ENCODE measurements around the gene TAAR1. TPM values are rescaled to one million over a fixed set of nuclear protein-coding genes. Genes with fewer than 3 reads are reported as not detected.
"Not testable (repeated sequence)": the region's sequence is repeated elsewhere in the genome, so short reads cannot be mapped to it uniquely, and the experiment has no call there.

Gene TAAR1
- total RNA-seq, 1 donor from 2014 or later: not detected

- DNase-seq (ENCODE audit: low spot score): no peak
These were observed 4.7 kb upstream of the TAAR1 start for GRCh38 chr6:132663661-132664060.

DNA sequence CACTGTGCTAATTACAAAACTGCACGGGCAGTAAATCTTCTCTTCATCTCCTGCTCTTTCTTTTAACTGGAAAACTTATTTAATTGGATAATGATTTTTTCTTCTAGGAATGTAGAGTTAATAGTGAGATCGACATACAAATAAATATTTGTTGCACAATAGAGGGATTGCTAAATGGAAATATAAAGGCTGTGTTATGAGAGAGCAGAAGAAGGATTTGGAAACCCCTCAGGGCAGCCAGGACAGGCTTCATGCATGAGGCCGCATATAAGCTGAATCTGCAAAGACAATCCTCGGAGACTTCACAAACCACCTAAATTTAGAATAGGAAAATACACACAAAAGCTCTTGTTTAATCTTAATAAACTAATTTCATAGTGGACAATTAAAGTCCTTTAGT, 2.9 kb upstream of the TAAR1 start:
- no peak for DNase-seq (ENCODE audit: low spot score)

DNA sequence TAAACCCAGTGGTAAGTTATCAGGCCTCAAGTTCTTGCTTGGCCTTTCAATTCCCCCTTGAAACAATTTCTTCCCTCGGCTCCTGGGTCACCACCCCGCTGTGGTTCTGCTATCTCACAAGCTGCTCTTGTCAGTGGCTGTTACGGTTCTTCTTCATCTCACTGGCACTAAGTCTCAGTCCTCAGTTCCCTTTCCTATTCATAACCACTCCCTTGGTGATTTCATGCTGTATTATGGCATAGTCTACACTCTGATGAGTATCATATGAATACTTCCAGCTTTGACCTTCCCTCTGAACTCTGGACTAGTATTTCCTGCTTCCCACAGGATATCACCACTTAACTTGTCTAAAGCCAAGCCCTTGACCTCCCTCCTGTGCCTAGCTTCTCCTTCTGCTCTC, 7.9 kb downstream of the TAAR1 start:
- DNase-seq (ENCODE audit: low spot score): no peak

DNA sequence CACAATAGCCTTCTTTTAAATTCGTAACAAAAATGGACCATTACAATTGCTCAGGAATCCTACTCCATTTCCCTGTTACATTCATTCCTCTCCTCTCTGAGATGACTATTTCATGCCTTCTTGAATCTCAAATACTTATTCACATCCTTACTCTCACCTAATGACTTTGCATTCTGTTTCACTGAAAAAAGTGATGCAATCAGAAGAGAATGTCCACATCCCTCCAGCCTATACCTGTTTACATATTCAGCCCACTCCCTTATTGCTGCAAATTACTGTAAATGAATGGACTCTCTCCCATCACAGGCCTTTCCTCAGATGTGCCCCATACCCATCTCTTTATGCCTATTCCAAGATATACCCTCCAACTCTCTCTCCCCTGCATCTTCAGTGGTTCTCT, 8.6 kb downstream of the TAAR1 start:
- DNase-seq (ENCODE audit: low spot score): no peak

DNA sequence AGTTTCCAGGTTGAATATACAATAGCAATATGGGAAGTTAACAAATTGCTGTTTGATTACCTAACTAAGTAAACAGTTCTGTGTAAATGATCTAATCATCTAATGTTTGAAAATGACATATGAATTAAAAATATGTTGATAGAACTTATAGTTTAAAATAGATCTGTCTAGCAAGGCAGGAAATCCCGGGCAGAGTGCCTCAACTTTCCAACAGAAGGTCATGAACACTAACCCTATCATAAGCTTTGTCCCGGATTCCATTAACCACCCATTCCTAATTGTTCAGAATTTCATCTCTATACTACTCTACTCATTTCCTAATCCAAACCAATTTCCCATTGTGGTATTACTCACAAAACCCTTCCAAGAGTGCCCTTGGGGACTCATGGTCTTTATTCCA, 10.2 kb downstream of the TAAR1 start:
- DNase-seq (ENCODE audit: low spot score): no peak

DNA sequence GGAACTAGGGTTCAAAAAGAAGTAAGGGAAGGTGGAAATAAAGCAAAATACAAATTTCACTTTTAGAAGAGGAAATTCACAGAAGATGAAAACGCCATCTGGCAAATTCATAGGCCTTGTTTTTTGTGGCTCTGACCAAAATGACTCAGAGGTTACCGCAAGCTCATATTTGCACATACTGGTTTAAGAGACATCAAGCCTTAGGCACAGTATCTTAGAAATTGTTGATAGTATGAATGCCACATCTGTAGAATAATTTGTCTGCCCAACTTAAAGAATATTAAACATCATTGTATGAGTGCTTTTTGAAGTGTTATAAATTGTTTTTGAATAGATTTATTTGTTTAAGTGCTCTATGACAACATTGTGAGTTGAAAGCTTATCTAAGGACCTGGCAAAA, 10.6 kb downstream of the TAAR1 start:
- no peak for DNase-seq (ENCODE audit: low spot score)

GRCh38 chr6:132643547-132643946, 15.4 kb downstream of the TAAR1 start:
- no peak for DNase-seq (ENCODE audit: low spot score)

- not testable (repeated sequence) for DNase-seq (ENCODE audit: low spot score)
These were observed 21.8 kb downstream of the TAAR1 start for GRCh38 chr6:132637135-132637534.

- DNase-seq (ENCODE audit: low spot score): not testable (repeated sequence)
These were observed 23.1 kb downstream of the TAAR1 start for GRCh38 chr6:132635906-132636305.

GRCh38 chr6:132635288-132635687, 23.7 kb downstream of the TAAR1 start:
- not testable (repeated sequence) for DNase-seq (ENCODE audit: low spot score)

GRCh38 chr6:132634796-132635195, 24.2 kb downstream of the TAAR1 start:
- no peak for DNase-seq (ENCODE audit: low spot score)

GRCh38 chr6:132633362-132633761, 25.6 kb downstream of the TAAR1 start:
- DNase-seq (ENCODE audit: low spot score): no peak

GRCh38 chr6:132624175-132624574, 34.8 kb downstream of the TAAR1 start, which contains the start of gene TAAR2:
TAAR2 (minus strand) TSS chr6:132624275; CDS start chr6:132624275, 0 bp downstream.
- no peak for DNase-seq (ENCODE audit: low spot score)

- DNase-seq (ENCODE audit: low spot score): no peak
These were observed 35.7 kb downstream of the TAAR1 start for GRCh38 chr6:132623106-132623845.

- DNase-seq (ENCODE audit: low spot score): no peak
These were observed 42.3 kb downstream of the TAAR1 start for GRCh38 chr6:132616677-132617076.

- DNase-seq (ENCODE audit: low spot score): no peak
These were observed 44.4 kb downstream of the TAAR1 start for GRCh38 chr6:132614554-132614953.

DNA sequence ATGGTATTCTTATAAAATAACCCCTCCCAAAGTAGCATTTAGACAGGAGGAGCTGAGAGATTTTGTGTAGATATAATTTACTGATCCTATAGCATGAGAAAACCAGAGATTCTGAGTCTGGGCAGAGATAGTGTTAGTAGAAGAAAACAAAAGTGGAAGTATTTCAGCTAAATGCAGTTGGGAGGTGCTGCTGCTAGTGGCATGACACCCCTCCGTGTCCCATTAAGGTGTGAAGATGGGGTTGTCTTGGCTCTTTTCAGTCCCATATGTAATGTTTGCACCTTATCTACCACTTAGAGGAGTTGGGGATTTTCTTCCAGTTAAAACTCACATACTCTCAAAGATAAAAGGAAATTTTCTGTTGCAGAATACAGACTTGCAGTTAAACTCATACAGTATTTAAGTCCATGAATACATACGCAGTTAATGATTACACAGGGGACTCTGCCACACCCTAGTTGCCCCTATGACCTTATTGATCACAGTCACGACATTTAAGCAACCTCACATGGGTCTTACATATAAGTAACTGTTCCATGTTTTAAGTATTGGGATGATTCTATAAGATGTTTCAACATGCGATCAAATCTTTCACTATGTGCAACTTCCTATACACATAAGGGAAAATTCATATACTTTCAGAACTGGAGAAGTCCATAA, 46.4 kb downstream of the TAAR1 start:
- DNase-seq (ENCODE audit: low spot score): no peak

DNA sequence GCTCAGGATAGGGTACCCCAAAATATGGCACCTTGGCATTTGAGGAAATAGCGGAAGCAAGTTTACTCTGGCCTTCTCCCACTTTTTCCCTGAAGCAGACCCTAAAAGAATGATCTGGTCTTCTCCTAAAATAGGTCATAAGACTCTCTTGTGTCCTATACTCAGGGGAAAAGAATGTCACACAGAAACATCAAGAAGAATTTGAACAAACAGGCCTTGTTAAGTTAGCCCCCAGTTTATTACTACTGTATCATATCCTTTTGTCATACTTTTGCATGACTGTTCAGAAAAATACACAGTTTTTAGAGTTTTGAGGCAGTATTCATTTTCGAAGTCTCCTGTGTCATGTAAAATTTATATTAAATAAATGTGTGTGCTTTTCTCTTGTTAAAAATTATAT, 47.4 kb downstream of the TAAR1 start:
- no peak for DNase-seq (ENCODE audit: low spot score)

- no peak for DNase-seq (ENCODE audit: low spot score)
These were observed 51.3 kb downstream of the TAAR1 start for GRCh38 chr6:132607544-132608233.

DNA sequence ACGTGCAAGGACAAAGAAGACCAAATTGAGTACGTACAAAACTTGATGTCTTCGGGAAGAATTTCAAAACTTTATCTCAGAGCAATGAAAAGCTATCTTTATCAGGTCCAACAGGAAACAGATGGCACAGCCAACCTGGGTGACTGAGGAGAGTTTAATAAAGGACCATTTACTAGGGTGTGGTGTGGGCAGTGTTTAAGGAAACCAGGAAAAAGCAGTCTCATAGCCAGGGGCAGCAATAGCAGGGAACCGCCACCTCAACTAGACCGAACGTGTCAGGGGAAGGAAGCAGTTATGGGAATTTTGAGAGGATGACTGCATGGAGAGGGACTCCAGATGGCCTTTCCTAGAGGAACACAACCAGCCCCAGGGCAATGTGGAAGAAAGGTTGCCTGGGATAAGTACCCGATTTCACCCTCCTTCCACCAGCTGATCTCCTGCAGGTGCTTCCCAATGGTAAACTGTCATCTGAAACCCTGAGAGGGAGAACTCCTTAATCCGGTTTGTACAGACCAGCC, 54.3 kb downstream of the TAAR1 start:
- DNase-seq (ENCODE audit: low spot score): no peak

GRCh38 chr6:132600900-132601299, 58.1 kb downstream of the TAAR1 start:
- DNase-seq (ENCODE audit: low spot score): not testable (repeated sequence)

DNA sequence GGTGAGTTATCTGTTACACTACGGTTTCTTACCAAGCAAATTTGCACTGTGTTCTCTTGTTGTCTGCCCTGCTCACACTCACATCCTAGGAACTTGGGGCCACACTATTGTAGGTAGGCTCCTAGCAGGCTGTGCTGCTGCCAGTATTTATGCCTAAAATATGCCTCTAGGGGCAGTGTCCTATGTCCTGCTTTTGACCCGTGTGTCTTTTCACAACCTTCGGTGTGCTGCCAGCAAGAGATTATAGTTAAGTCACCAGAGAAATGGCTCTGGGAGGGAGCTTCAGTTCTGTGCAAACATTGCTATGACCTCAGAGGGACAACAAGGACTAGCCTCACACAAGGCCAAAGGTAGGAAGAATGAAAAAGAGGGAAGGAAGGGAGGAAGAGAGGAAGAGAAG, 60.5 kb downstream of the TAAR1 start:
- no peak for DNase-seq (ENCODE audit: low spot score)

- no peak for DNase-seq (ENCODE audit: low spot score)
These were observed 62.8 kb downstream of the TAAR1 start for GRCh38 chr6:132596201-132596600.

Data from ureter (tissue), 1 donor.